ENCODE data around the gene VBP1. TPM values are rescaled to one million over a fixed set of nuclear protein-coding genes. Genes with fewer than 3 reads are reported as not detected.

VBP1 gene
- total RNA-seq, 1 donor from 2014 or later: 87.5 TPM

Other genes starting within 250 kb of the VBP1 start
- 3.0 and 3.7 TPM in 2 replicates for gene F8, start 193.7 kb upstream of the VBP1 start, total RNA-seq
- gene FUNDC2, start 189.6 kb upstream of the VBP1 start, total RNA-seq: 74.9 and 75.7 TPM in 2 replicates
- 2.5 and 3.6 TPM in 2 replicates for gene CMC4, start 145.3 kb upstream of the VBP1 start, total RNA-seq
- 9.8 and 11.4 TPM in 2 replicates for gene MTCP1, start 145.3 kb upstream of the VBP1 start, total RNA-seq
- gene BRCC3, start 145.0 kb upstream of the VBP1 start, total RNA-seq: 28.8 and 28.9 TPM in 2 replicates
- gene RAB39B, start 48.0 kb downstream of the VBP1 start, total RNA-seq: 9.5 and 9.9 TPM in 2 replicates
- gene CLIC2, start 118.2 kb downstream of the VBP1 start, total RNA-seq: 0.17 and 0.58 TPM in 2 replicates
- not detected in 2 replicates for gene F8A2, start 165.6 kb downstream of the VBP1 start, total RNA-seq
- gene F8A3, start 242.2 kb downstream of the VBP1 start, total RNA-seq: 24.4 and 29.1 TPM in 2 replicates